Measurements from ENCODE around the gene LRRTM1.

LRRTM1 gene

DNA sequence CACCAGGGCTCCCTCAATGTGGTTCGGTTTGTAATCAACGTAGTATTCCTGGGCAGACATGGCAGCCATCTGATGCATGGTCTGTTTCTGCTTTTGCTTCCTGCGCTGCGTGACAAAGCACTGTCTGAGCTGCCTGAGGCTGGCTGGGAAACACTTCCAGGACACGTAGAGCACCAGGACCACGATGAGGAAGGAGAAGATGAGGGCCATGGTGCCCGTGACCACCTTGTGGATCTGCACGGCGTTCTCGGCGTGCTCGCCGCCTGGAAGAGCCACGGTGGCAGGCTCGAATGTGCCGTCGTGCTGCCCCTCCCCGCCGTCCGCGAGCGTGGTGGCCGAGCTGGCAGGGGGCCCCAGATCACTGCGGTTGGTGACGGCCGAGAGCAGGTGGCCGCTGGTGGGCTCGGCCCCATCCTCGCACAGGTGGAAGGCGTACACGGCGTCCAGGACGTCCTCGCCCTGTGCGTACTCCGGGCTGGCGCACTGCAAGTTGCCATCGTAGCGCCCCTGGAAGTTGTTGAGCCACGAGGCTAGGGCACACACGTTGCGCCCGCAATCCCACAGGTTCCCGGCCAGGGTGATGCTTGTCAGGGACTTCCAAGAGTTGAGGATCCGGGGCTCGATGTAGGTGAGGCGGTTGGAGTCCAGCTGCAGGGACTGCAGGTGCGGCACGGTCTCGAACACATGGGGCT lies 2.1 kb downstream of the LRRTM1 start:
- no peak for DNase-seq (ENCODE audit: extremely low read depth in 1 of 2, low read depth in 1 of 2)

DNA sequence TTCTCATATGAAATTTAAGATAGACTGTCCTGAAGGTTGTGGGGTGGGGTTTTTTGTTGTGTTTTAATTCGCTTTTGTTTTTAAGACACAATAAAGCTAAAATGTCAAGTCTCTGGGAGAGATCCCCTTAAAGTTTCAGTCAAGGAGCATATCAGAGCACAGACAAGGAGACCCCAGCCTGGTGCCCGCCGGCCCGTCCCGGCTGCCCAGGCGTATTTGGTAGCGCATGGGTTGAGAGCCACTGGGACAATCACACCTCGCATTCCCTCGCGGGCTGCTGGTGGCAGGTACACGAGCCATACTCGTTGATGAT lies 2.6 kb downstream of the LRRTM1 start:
- no peak for DNase-seq (ENCODE audit: extremely low read depth in 1 of 2, low read depth in 1 of 2)

DNA sequence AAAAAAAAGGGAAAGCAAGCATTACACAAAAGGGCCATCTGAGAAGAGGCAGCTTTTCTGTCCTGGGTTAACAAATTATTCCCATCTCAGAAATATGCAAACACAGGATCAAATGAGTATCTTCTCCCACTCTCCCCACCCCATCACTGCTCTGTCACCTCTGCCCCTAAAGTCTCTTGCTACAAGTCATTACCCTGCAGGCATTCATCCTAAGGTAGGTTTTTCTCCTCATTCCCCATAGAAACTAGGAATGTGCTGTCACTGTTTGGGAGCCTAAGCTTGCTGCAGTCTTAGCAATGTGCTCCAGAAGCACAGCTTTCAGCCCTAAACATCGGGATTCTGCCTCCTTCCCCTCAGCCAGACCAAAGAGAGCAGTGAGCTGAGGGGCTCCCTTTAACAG lies 3.6 kb downstream of the LRRTM1 start:
- DNase-seq (ENCODE audit: extremely low read depth in 1 of 2, low read depth in 1 of 2): no peak

DNA sequence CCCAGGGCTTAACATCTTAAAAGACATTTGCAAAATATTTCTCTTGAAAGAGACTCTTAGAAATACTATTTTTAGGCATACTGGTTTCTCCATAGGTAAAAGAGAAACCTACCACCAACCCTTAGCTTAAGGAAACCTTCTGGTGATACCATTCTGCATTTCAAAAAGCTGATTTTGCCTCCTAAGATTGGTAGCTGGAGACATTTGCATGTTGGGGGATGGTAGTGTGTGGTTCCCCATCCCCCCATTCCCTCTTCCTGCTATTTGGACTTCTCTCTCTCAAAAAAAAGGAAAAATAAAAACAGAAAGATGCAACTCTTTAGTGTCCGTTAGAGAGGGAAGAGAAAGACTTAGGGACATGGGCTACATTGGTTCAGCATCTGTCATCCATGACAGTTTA lies 4.2 kb downstream of the LRRTM1 start:
- no peak for DNase-seq (ENCODE audit: extremely low read depth in 1 of 2, low read depth in 1 of 2)

DNA sequence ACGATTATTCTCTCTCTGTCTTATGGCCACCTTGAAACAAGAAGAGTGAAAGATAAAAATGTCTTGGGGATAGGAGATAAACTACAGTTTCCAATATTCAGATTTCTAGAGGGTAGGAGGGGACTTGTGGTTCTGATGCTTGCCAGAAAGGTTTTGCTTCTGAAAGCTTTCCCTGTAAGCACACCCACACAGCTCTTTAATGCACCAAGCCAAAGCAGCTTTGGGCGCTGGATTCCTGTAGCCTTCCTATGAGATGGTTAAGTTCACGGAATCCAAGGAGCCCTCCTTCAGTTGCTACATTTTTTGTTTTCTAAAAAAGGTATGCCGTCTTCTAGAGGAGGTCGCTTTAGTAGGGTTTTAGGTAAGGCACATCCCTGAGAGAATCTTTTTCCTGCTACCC lies 4.9 kb downstream of the LRRTM1 start:
- DNase-seq (ENCODE audit: extremely low read depth in 1 of 2, low read depth in 1 of 2): no peak

DNA sequence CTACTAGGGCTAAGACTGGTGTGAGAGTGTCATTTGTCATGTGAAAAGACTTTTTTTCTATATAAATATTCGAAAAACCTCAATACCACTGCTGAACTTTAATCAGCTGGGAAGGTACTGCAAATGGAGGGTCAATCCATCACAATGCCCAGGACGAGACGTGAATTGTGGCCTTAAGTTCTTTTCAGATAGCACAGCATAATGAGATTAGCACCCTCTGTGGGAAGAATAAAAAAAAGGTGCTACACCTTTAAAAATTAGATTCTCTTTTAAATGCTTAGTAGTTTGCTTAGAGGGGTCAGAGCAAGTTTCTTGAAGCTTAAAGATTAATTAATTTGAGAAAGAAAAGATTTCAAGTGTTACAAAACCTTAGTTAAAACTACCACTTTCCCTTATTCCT lies 5.6 kb downstream of the LRRTM1 start:
- no peak for DNase-seq (ENCODE audit: extremely low read depth in 1 of 2, low read depth in 1 of 2)

DNA sequence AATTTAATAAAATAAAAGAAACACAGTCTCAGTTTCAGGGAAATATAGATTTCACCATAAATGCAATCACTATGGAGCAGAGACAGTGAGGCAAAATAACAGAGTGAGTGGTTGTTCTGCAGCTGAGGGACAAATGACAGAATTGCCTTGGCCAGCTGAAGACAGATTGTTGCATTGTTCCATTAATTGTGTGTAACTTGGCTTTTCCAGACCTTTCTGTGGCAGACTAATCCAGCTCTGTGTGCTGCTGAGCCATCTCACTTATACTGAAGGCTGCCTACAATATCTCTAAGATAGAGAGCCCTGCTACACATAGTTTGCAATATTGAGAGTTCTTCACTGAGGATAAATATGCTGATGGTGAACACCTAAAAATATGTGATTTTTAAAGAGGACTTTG lies 11.5 kb downstream of the LRRTM1 start:
- DNase-seq (ENCODE audit: extremely low read depth in 1 of 2, low read depth in 1 of 2): no peak

DNA sequence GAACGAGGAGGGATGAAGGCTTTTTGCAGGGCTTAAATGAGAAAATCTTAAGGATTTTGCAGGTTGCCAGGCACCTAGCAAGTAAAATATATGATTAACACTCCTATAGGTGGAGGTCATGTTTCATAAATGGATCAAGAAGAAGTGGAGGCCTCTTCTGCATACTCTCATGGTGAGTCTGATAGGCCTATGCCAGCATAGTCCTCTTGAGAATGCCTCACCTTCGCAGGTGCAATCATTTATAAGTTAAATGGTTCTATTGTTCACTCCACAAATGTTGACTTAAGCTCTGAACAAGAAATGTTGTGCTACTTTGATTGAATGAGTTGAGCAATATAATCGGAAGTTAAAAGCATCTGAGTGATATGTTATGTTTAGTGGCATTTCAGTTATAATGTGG lies 12.1 kb downstream of the LRRTM1 start:
- DNase-seq (ENCODE audit: extremely low read depth in 1 of 2, low read depth in 1 of 2): no peak

DNA sequence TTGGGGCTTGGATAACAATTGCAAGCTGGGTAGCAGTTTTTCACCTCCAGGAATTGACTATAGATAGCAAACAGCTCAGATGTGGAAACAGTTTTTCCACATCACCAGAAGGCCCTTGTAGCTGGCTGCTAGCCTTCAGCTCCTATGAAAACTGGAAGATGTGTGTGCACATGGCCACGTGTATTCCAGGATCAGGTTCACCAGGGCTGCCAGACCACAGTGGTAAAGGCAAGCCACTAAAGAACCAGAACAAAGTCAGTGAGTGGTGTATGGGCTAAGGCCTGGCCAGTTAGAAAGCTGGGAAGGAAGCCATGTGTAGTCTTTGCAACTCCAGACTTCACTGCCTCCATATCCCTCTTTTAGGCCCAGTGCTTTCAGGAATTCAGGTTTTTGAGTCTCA lies 12.9 kb downstream of the LRRTM1 start:
- DNase-seq (ENCODE audit: extremely low read depth in 1 of 2, low read depth in 1 of 2): no peak

DNA sequence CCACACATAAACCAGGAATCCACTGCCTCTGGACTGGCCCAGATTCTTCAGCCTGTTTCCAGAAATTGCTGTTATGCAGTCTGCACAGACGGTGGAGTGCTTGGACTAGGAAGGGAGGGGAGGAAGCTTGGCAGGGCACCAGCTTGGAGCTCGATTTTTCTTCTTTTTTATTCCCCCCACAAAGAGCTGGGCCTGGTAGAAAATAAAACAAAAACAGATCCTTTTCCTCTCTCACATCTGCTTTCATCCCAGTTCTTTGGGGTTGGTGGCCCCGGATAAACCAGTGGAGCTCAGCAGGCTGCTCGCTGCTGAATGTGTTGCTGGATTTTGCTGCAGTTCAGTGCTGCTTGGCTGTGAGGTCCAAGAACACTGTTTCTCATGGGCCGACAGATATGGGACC lies 16.0 kb downstream of the LRRTM1 start:
- DNase-seq (ENCODE audit: extremely low read depth in 1 of 2, low read depth in 1 of 2): no peak

DNA sequence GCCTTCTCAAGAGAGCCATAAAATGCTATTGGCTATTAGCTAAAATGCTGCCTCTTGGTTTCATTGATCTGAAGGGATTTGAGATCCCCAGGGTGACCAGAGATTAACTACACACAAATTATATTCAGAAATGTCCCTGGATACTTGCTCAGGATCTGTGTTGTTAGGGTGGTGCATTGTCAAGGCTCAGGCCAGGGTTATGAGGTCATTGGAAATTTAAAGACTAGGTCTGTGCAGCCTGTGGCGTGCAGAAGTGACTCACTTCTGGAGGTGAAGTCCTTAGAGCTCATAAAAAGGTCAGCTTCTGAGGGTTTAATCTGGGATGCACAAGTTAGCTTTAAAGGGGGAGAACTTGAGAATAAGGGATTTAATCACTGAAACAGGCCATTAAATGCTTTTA lies 23.5 kb downstream of the LRRTM1 start:
- DNase-seq (ENCODE audit: extremely low read depth in 1 of 2, low read depth in 1 of 2): no peak

DNA sequence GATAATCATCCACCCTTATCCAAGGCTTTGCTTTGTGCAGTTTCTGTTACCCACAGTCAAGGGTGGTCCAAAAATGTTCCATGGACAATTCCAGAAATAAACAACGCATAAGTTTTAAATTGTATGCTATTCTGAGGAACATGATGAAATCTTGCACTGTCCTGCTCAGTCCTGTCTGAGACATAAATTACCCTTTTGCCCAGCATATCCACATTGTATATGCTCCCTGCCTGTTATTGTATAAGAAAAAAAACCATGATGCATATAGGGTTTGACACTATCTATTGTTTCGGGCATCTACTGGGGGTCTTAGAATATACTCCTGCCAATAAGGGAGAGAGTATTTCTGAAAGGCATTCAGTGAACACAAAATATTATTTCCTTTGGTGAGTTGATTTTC lies 24.0 kb downstream of the LRRTM1 start:
- no peak for DNase-seq (ENCODE audit: extremely low read depth in 1 of 2, low read depth in 1 of 2)

DNA sequence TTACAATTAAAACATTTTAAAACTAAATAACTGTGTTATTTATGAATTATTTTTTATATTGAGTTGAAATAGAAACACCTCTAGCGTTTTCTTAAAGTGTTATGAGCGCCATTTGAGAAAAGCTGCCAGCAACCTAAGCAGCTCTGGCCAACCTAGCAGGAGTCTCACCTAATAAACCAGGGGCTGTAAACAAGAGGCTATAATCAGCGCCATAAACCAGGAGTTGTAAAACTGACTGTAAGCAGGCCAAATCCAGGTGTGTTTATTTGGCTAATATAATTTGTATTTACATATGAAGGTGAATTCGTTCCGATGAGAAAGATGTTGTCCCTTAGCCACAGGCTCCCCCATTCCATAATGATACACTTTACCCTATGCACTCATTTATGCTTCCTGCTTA lies 34.7 kb downstream of the LRRTM1 start:
- no peak for DNase-seq (ENCODE audit: extremely low read depth in 1 of 2, low read depth in 1 of 2)

DNA sequence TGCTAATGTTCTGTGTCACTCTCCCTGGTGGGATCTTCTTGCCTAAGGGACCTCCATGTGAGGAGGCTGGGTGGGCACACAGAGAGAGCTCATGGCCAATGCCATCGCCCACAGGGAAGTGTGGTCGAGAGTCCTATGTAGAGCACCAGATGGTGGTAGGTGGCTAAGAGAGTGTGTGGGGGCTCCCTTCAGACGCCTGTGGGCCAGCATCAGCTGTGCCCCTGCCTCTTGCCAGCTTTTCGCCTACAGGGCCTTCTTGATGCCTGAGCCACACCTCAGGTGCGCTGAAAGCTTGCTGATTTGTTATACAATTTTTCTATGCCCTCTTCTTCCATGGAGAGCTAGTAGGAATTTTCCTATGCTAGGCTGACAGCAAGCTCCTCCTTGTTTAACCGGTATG lies 38.3 kb downstream of the LRRTM1 start:
- no peak for DNase-seq (ENCODE audit: extremely low read depth in 1 of 2, low read depth in 1 of 2)

DNA sequence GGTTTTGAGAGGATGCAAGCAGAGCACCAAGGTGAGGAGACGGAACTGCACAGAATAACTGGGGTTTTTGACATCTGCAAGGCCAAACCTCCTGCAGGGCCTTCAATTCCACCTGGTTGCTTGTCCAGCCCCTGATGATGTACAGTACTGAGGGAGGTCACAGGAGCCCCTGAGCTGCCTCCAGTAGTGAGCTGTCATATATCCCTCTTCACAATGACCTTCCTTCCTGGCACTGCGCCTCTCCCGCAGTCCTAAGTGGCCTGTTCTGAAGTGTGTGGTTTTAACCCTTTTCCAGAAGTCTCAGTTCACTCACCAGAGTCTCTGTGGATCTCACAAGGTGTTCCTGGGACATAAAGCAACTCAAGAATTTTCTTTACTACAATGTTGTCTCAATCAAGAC lies 45.3 kb downstream of the LRRTM1 start:
- DNase-seq (ENCODE audit: extremely low read depth in 1 of 2, low read depth in 1 of 2): no peak

DNA sequence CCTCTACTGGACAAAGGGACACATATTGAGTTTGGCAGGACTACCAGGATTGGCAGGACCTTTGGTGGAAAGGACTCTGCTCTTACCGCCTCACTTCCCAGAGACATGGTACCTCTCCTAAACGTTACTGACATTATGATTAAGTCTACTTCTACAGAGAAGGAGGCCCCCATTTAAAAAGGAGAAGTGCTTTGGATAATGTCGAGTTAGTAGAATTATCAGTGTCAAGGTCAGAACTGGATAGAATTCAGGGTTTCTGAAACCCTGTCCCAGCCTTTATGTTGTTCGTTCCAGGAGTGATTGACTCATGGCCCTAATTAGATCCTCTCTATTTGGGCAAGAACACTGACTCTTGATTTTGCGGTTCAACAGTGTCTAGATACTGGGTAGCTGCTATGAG lies 45.8 kb downstream of the LRRTM1 start:
- DNase-seq (ENCODE audit: extremely low read depth in 1 of 2, low read depth in 1 of 2): no peak

DNA sequence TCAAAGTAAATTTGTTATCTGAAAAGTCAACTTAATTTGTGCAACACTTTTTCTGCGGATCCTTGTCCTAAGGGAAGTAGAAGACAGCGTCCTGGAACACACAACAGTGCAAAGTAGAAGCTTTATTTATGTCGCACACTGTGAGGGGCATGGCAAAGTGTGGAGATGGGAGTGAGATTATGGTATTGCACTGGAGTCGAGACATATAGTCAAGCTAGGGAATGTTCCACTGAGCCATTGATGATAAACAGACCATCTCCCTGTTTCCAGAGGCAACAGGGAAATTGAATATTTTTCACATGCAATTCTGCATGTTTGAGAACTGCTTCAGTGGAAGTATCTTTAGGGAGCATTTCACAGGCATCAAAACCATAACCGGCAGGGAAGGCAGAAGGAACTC lies 46.2 kb downstream of the LRRTM1 start:
- DNase-seq (ENCODE audit: extremely low read depth in 1 of 2, low read depth in 1 of 2): no peak

DNA sequence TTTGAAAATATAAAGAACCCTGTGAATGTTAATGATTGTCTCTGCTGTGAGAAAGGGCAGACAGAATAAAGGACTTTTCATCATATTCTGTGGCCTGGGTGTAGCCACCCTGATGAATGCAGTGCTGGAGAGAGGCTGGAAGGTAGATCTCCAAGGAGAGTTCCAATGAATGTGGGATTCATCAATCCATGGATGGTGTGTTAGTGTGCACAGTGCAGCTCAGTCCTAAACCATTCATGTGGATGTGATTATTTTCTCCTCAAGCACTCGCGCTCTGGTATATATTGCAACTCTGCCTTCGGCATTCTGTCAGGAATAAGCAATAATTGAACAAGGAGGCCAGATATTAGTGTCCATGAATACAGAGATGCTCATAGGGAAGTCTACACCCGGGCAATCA lies 47.1 kb downstream of the LRRTM1 start:
- DNase-seq (ENCODE audit: extremely low read depth in 1 of 2, low read depth in 1 of 2): no peak

DNA sequence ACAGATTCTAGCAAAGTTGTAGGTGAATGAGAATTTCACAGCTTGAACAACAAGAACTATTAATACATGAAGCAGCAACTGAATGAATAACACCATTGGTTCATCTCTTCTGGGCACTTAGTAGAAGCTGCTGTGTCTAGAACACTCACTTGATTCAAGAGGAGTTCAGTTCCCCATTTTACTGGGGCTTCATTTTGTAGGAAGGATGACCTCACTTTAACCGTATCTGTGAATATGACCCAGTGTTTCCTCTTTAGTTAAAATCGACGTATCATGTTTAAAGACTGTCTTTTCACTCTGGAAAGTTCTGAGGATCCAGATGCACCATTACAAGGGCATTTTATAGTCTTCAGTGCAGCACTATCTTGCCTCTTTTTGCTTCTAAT lies 47.8 kb downstream of the LRRTM1 start:
- no peak for DNase-seq (ENCODE audit: extremely low read depth in 1 of 2, low read depth in 1 of 2)

DNA sequence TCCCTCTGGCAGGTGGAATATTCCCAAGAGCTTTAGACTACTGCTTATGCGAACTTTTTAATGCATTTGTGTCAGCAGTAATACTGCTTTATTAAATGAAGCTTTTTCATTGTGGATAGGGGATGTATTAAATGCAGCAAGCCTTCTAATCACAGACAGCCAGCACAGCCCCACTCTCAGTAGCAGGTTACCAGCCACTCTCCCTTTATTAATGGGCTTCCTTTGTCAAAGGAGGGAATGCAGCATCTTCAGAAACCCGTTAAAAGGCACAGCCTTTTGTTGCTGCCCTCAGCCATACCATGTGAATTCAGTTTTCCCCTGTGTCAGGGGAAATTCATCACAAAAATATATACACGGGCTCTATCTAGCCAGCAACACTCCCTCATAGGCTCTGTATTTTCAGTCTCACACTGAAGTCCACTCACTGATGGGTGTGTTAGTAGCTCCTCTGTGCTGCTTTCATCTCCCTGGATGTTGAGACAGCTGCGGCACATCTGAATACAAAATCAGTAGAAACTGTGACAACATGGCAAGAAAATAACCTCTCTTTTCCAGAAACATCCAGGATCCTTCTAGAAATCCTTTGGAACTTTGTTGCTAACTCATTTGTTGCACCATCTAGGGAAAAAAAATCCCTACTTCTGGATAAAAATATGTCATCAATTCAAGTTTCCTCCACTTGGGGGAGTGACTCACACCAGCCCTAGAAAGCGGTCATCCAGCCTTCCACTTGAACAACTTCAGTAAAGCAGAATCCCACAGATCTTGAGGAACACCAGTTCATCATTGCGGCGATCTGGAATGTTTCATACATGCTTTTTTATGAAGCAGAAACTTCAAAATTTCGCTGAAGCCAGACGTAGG lies 48.4 kb downstream of the LRRTM1 start:
- no peak for DNase-seq (ENCODE audit: extremely low read depth in 1 of 2, low read depth in 1 of 2)

DNA sequence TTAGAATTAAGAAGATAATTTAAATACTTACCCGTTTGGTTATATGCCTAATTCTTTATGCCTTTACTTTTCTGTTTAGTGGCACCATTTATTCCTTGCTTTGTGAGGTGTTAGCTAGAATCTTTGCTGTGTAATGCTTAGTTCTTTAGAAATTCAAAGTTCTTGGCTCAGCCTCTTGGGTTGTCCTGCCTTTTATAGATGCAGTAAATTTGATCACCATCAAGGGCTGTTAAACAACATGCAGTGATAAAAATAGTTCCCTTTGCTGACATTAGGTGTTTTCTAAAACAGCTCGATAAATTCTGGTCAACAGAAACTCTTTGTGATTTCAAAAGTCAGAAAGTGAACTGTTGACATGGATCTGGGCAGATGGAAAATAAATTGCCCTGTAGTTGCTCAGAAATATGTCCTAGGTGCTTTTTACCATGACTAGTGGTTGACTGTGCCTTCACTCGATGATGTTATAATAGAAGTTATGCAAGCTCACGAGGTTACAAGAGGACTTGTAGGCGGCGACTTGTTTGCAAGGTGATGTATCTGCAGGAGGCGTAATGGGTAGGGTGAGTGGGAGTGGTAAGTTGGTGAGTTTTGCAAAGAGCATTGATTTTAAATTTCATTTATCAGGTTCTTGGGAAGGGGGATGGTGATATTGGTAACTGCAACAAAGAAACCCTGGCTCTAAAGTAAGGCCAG lies 52.1 kb downstream of the LRRTM1 start:
- DNase-seq (ENCODE audit: extremely low read depth in 1 of 2, low read depth in 1 of 2): no peak

All from activated CD8-positive, alpha-beta memory T cell treated with anti-CD3 and anti-CD28 coated beads for 1 hour (primary cell).